ENCODE data around the gene PIBF1. TPM values are rescaled to one million over a fixed set of nuclear protein-coding genes. Genes with fewer than 3 reads are reported as not detected.

PIBF1 gene
- total RNA-seq, 1 donor from 2014 or later = 44.8 TPM

- H3K4me3 ChIP-seq = no peak overlapping the region
Observed at GRCh38 chr13:72820898-72821279, 39.0 kb downstream of the PIBF1 start.

GRCh38 chr13:72823081-72823480 lies 41.1 kb downstream of the PIBF1 start:
- Histone ChIP-seq H3K79me2 (ENCODE audit: low read depth) (no peaks in the 10 kb centered on the region), H3K36me3 (peaks cover 8% of the 10 kb centered on the region), H3K4me1 (no peaks in the 10 kb centered on the region), H3K4me3 (no peak overlapping the region), H3K9ac (no peak overlapping the region), H2AFZ (replicated peaks) (no peak overlapping the region), H3K9me3 (ENCODE audit: low read depth) (no peaks in the 10 kb centered on the region), H4K20me1 (ENCODE audit: low read depth) (no peaks in the 10 kb centered on the region), H3K27ac (no peak overlapping the region), H3F3A (ENCODE audit: low read depth) (no peaks in the 10 kb centered on the region), H3K4me2 (no peak overlapping the region), H3K27me3 (no peaks in the 10 kb centered on the region)
- no peak overlapping the region for H3K27ac Mint-ChIP-seq
- H3K4me1 Mint-ChIP-seq = no peaks in the 10 kb centered on the region
- peaks cover 35% of the 10 kb centered on the region for H3K36me3 Mint-ChIP-seq
- TF ChIP-seq EZH2phosphoT487 (IDR thresholded peaks at IDR 0.05) = no peak
- TF ChIP-seq EZH2 (IDR thresholded peaks at IDR 0.05) = no peak
- no peak for TF ChIP-seq CTCF (IDR thresholded peaks at IDR 0.05)
- H3K9me3 Mint-ChIP-seq = no peaks in the 10 kb centered on the region
- no peaks in the 10 kb centered on the region for H3K27me3 Mint-ChIP-seq (ENCODE audit: insufficient read depth, low read depth)
- H3K4me3 Mint-ChIP-seq = no peak overlapping the region
- no peak for DNase-seq (ENCODE audit: low spot score)

More at GRCh38 chr13:72820898-72821279, 39.0 kb downstream of the PIBF1 start:
- H3K36me3 Mint-ChIP-seq = peaks cover 27% of the 10 kb centered on the region
- no peaks in the 10 kb centered on the region for H4K20me1 ChIP-seq (ENCODE audit: low read depth)
- no peaks in the 10 kb centered on the region for H3K4me1 Mint-ChIP-seq
- H3K36me3 ChIP-seq = no peaks in the 10 kb centered on the region
- no peak overlapping the region for H3K27ac Mint-ChIP-seq
- no peak overlapping the region for H3K4me3 Mint-ChIP-seq
- TF ChIP-seq CTCF (IDR thresholded peaks at IDR 0.05) = no peak
- TF ChIP-seq EZH2phosphoT487 (IDR thresholded peaks at IDR 0.05) = no peak
- TF ChIP-seq EZH2 (IDR thresholded peaks at IDR 0.05) = no peak
- H2AFZ ChIP-seq (replicated peaks) = no peak overlapping the region
- no peak overlapping the region for H3K27ac ChIP-seq
- H3K79me2 ChIP-seq (ENCODE audit: low read depth) = no peaks in the 10 kb centered on the region
- H3K27me3 ChIP-seq = no peaks in the 10 kb centered on the region
- no peaks in the 10 kb centered on the region for H3K4me1 ChIP-seq
- H3F3A ChIP-seq (ENCODE audit: low read depth) = no peaks in the 10 kb centered on the region
- no peaks in the 10 kb centered on the region for H3K9me3 Mint-ChIP-seq
- no peak for DNase-seq (ENCODE audit: low spot score)
- H3K9me3 ChIP-seq (ENCODE audit: low read depth) = no peaks in the 10 kb centered on the region
- no peak overlapping the region for H3K9ac ChIP-seq
- no peaks in the 10 kb centered on the region for H3K27me3 Mint-ChIP-seq (ENCODE audit: insufficient read depth, low read depth)
- H3K4me2 ChIP-seq = no peak overlapping the region

- Mint-ChIP-seq H3K36me3 (peaks cover 36% of the 10 kb centered on the region), H3K9me3 (no peaks in the 10 kb centered on the region), H3K4me3 (no peak overlapping the region), H3K4me1 (no peaks in the 10 kb centered on the region), H3K27ac (no peak overlapping the region), H3K27me3 (ENCODE audit: insufficient read depth, low read depth) (no peaks in the 10 kb centered on the region)
- TF ChIP-seq EZH2 (IDR thresholded peaks at IDR 0.05) = no peak
- no peak for TF ChIP-seq CTCF (IDR thresholded peaks at IDR 0.05)
- no peak for TF ChIP-seq EZH2phosphoT487 (IDR thresholded peaks at IDR 0.05)
- Histone ChIP-seq H2AFZ (replicated peaks) (no peak overlapping the region), H3K9ac (no peak overlapping the region), H3K4me2 (no peak overlapping the region), H3K27ac (no peak overlapping the region), H3K4me3 (no peak overlapping the region), H3K27me3 (no peaks in the 10 kb centered on the region), H3K36me3 (peaks cover 8% of the 10 kb centered on the region), H4K20me1 (ENCODE audit: low read depth) (no peaks in the 10 kb centered on the region), H3K79me2 (ENCODE audit: low read depth) (no peaks in the 10 kb centered on the region), H3K9me3 (ENCODE audit: low read depth) (no peaks in the 10 kb centered on the region), H3F3A (ENCODE audit: low read depth) (no peaks in the 10 kb centered on the region), H3K4me1 (no peaks in the 10 kb centered on the region)
- no peak for DNase-seq (ENCODE audit: low spot score)
Observed at GRCh38 chr13:72823724-72824123, 41.8 kb downstream of the PIBF1 start.
